ENCODE data around the gene KIF1C. TPM values are rescaled to one million over a fixed set of nuclear protein-coding genes. Genes with fewer than 3 reads are reported as not detected.
A peak's percentile ranks its signal among the peaks of the same experiment; 100 is the strongest.
"Not testable (repeated sequence)": the region's sequence is repeated elsewhere in the genome, so short reads cannot be mapped to it uniquely, and the experiment has no call there.

The KIF1C gene
- total RNA-seq, 2 donors from 2014 or later = 113 to 152 TPM

GRCh38 chr17:5055543-5055942 lies 57.8 kb downstream of the KIF1C start:
- H3K4me1 ChIP-seq (ENCODE audit: control insufficient read depth in 1 of 2, low read depth in 2 of 2) = no peaks in the 10 kb centered on the region
- no peak overlapping the region for H3K27ac ChIP-seq
- H3K27me3 ChIP-seq (replicated peaks; ENCODE audit: insufficient read depth) = no peaks in the 10 kb centered on the region
- no peak overlapping the region for H3K4me3 ChIP-seq
- no peaks in the 10 kb centered on the region for H3K9me3 ChIP-seq
- no peaks in the 10 kb centered on the region for H3K36me3 ChIP-seq
- ATAC-seq (ENCODE audit: insufficient number of reproducible peaks, low FRiP score, low read depth) = no peak
- TF ChIP-seq CTCF (IDR thresholded peaks at IDR 0.05) = no peak
- DNase-seq (ENCODE audit: low spot score) = no peak

- TF ChIP-seq CTCF (IDR thresholded peaks at IDR 0.05) = no peak
- no peak overlapping the region for H3K4me3 ChIP-seq
- no peak overlapping the region for H3K27ac ChIP-seq
- no peak for DNase-seq (ENCODE audit: low spot score)
- no peaks in the 10 kb centered on the region for H3K27me3 ChIP-seq (replicated peaks; ENCODE audit: insufficient read depth)
- no peak for ATAC-seq (ENCODE audit: insufficient number of reproducible peaks, low FRiP score, low read depth)
- no peaks in the 10 kb centered on the region for H3K4me1 ChIP-seq (ENCODE audit: control insufficient read depth in 1 of 2, low read depth in 2 of 2)
- H3K36me3 ChIP-seq = no peaks in the 10 kb centered on the region
- no peaks in the 10 kb centered on the region for H3K9me3 ChIP-seq
Observed at GRCh38 chr17:5065227-5065744, 67.5 kb downstream of the KIF1C start.

GRCh38 chr17:5068236-5068635 lies 70.5 kb downstream of the KIF1C start:
- H3K4me1 ChIP-seq (ENCODE audit: control insufficient read depth in 1 of 2, low read depth in 2 of 2) = no peaks in the 10 kb centered on the region
- H3K27ac ChIP-seq = no peak overlapping the region
- ATAC-seq (ENCODE audit: insufficient number of reproducible peaks, low FRiP score, low read depth) (no peak), DNase-seq (ENCODE audit: low spot score) (no peak)
- no peaks in the 10 kb centered on the region for H3K36me3 ChIP-seq
- no peaks in the 10 kb centered on the region for H3K27me3 ChIP-seq (replicated peaks; ENCODE audit: insufficient read depth)
- H3K9me3 ChIP-seq = no peaks in the 10 kb centered on the region
- no peak for TF ChIP-seq CTCF (IDR thresholded peaks at IDR 0.05)
- no peak overlapping the region for H3K4me3 ChIP-seq

GRCh38 chr17:5069724-5070123 lies 72.0 kb downstream of the KIF1C start:
- TF ChIP-seq CTCF (IDR thresholded peaks at IDR 0.05) = no peak
- H3K9me3 ChIP-seq = no peaks in the 10 kb centered on the region
- ATAC-seq (ENCODE audit: insufficient number of reproducible peaks, low FRiP score, low read depth) (no peak), DNase-seq (ENCODE audit: low spot score) (no peak)
- no peaks in the 10 kb centered on the region for H3K4me1 ChIP-seq (ENCODE audit: control insufficient read depth in 1 of 2, low read depth in 2 of 2)
- no peak overlapping the region for H3K4me3 ChIP-seq
- H3K27ac ChIP-seq = no peak overlapping the region
- no peaks in the 10 kb centered on the region for H3K27me3 ChIP-seq (replicated peaks; ENCODE audit: insufficient read depth)
- no peaks in the 10 kb centered on the region for H3K36me3 ChIP-seq

- not testable (repeated sequence) for ATAC-seq (ENCODE audit: insufficient number of reproducible peaks, low FRiP score, low read depth); H3K4me3 ChIP-seq; H3K27me3 ChIP-seq (replicated peaks; ENCODE audit: insufficient read depth); H3K9me3 ChIP-seq; H3K36me3 ChIP-seq; DNase-seq (ENCODE audit: low spot score); H3K27ac ChIP-seq
- peaks cover 7 to 18% of the 10 kb centered on the region in 2 donors for H3K4me1 ChIP-seq (ENCODE audit: control insufficient read depth in 1 of 2, low read depth in 2 of 2)
Observed at GRCh38 chr17:5075472-5075871, 77.7 kb downstream of the KIF1C start.

- not testable (repeated sequence) for H3K36me3 ChIP-seq; H3K9me3 ChIP-seq; DNase-seq (ENCODE audit: low spot score); H3K27me3 ChIP-seq (replicated peaks; ENCODE audit: insufficient read depth); ATAC-seq (ENCODE audit: insufficient number of reproducible peaks, low FRiP score, low read depth)
- Histone ChIP-seq H3K27ac (peak overlapping the region; percentile 70 to 71), H3K4me1 (ENCODE audit: control insufficient read depth in 1 of 2, low read depth in 2 of 2) (peaks cover 7 to 18% of the 10 kb centered on the region in 2 donors), H3K4me3 (peak overlapping the region; percentile 83)
Observed at GRCh38 chr17:5077275-5077674, 79.5 kb downstream of the KIF1C start.

Data from thoracic aorta (tissue), 2 donors.